DOHH2 (cell line): ENCODE measurements around the gene EPHB2.

ENCODE experiments used
- H3F3A ChIP-seq: fragments of 200-600 bp; sonication (generic), shearing (Covaris generic); 2 replicates; pipeline ENCODE4 v1.6.0; 2016; ENCODE audit warnings: antibody characterized with exemption, mild to moderate bottlenecking; ENCODE audit not compliant: control insufficient read depth, insufficient read depth
- H3K27ac ChIP-seq: fragments of 200-600 bp; sonication (generic); 2 replicates; pipeline ENCODE4 v1.5.1; 2014; ENCODE audit warnings: low read depth, mild to moderate bottlenecking, low read length, moderate library complexity
- H3K27me3 ChIP-seq: fragments of 200-600 bp; sonication (generic); 2 replicates; pipeline ENCODE4 v1.6.1; 2014; ENCODE audit warnings: mild to moderate bottlenecking, low read length, mixed read lengths; ENCODE audit not compliant: control insufficient read depth
- H3K36me3 ChIP-seq: fragments of 200-600 bp; sonication (generic); 2 replicates; pipeline ENCODE4 v1.6.1; 2014; ENCODE audit warnings: mild to moderate bottlenecking, low read length, moderate library complexity, mixed read lengths; ENCODE audit not compliant: control insufficient read depth
- H3K4me1 ChIP-seq: fragments of 200-600 bp; sonication (generic); 2 replicates; pipeline ENCODE4 v1.6.1; 2014; ENCODE audit warnings: mild to moderate bottlenecking, low read length, mixed read lengths; ENCODE audit not compliant: control insufficient read depth
- H3K4me2 ChIP-seq: fragments of 200-600 bp; sonication (generic); 2 replicates; pipeline ENCODE4 v1.6.0; 2014; ENCODE audit warnings: mild to moderate bottlenecking, low read length, moderate library complexity
- H3K4me3 ChIP-seq: fragments of 200-600 bp; sonication (generic); 2 replicates; pipeline ENCODE4 v1.5.1; 2014; ENCODE audit warnings: mild to moderate bottlenecking, low read length, mixed read lengths
- H3K79me2 ChIP-seq: fragments of 200-600 bp; sonication (generic); 2 replicates; pipeline ENCODE4 v1.6.1; 2014; ENCODE audit warnings: mild to moderate bottlenecking, low read length, mixed read lengths; ENCODE audit not compliant: control insufficient read depth
- H3K9me2 ChIP-seq: fragments of 200-600 bp; sonication (generic); replicated peaks from 2 replicates; pipeline ENCODE4 v1.6.1; 2014; ENCODE audit warnings: mild to moderate bottlenecking, low read length, mixed read lengths; ENCODE audit not compliant: control insufficient read depth
- H3K9me3 ChIP-seq: fragments of 200-600 bp; sonication (generic); 2 replicates; pipeline ENCODE4 v1.6.1; 2014; ENCODE audit warnings: antibody characterized with exemption, low read length, mixed read lengths; ENCODE audit not compliant: control insufficient read depth, insufficient read depth
- H4K20me1 ChIP-seq: fragments of 200-600 bp; sonication (generic); 2 replicates; pipeline ENCODE4 v1.6.0; 2014; ENCODE audit warnings: low read depth, mild to moderate bottlenecking, antibody characterized with exemption, low read length, moderate library complexity; ENCODE audit not compliant: control insufficient read depth, insufficient read depth
- EZH2phosphoT487 ChIP-seq: fragments of 200-600 bp; sonication (generic); IDR thresholded peaks from 2 replicates; pipeline ENCODE4 v1.6.1; 2017; ENCODE audit warnings: borderline replicate concordance, mild to moderate bottlenecking, antibody characterized with exemption, low read length, moderate library complexity, mixed read lengths
- TF ChIP-seq, protein P1 (sequence below): fragments of 200-600 bp; sonication (generic); IDR thresholded peaks from one replicate; pipeline ENCODE4 v1.5.1; 2014; ENCODE audit warnings: antibody characterized with exemption, mild to moderate bottlenecking, low read depth, low read length; ENCODE audit not compliant: poor library complexity, severe bottlenecking

Gene EPHB2

GRCh38 chr1:22777388-22778057 is 66.9 kb downstream of the EPHB2 start:
- Histone ChIP-seq H3K27ac (no peak overlapping the region), H3K36me3 (no peaks in the 10 kb centered on the region), H3K4me1 (no peaks in the 10 kb centered on the region), H3K27me3 (no peaks in the 10 kb centered on the region), H3K9me2 (no peaks in the 10 kb centered on the region), H3K4me3 (no peak overlapping the region), H3K9me3 (no peaks in the 10 kb centered on the region), H3K4me2 (no peak overlapping the region), H3K79me2 (no peaks in the 10 kb centered on the region), H3F3A (no peaks in the 10 kb centered on the region), H4K20me1 (no peaks in the 10 kb centered on the region)
- TF ChIP-seq EZH2phosphoT487, result no peak
- TF ChIP-seq, protein P1, sequence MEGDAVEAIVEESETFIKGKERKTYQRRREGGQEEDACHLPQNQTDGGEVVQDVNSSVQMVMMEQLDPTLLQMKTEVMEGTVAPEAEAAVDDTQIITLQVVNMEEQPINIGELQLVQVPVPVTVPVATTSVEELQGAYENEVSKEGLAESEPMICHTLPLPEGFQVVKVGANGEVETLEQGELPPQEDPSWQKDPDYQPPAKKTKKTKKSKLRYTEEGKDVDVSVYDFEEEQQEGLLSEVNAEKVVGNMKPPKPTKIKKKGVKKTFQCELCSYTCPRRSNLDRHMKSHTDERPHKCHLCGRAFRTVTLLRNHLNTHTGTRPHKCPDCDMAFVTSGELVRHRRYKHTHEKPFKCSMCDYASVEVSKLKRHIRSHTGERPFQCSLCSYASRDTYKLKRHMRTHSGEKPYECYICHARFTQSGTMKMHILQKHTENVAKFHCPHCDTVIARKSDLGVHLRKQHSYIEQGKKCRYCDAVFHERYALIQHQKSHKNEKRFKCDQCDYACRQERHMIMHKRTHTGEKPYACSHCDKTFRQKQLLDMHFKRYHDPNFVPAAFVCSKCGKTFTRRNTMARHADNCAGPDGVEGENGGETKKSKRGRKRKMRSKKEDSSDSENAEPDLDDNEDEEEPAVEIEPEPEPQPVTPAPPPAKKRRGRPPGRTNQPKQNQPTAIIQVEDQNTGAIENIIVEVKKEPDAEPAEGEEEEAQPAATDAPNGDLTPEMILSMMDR, result no peak

GRCh38 chr1:22778408-22778807 is 67.8 kb downstream of the EPHB2 start:
- H3K4me1 ChIP-seq, result no peaks in the 10 kb centered on the region
- H3K27me3 ChIP-seq, result no peaks in the 10 kb centered on the region
- H3K27ac ChIP-seq, result no peak overlapping the region
- H3K4me2 ChIP-seq, result no peak overlapping the region
- no peaks in the 10 kb centered on the region for H4K20me1 ChIP-seq
- H3K79me2 ChIP-seq, result no peaks in the 10 kb centered on the region
- no peak overlapping the region for H3K4me3 ChIP-seq
- TF ChIP-seq EZH2phosphoT487, result no peak
- TF ChIP-seq, protein P1, result no peak
- no peaks in the 10 kb centered on the region for H3K36me3 ChIP-seq
- no peaks in the 10 kb centered on the region for H3F3A ChIP-seq
- no peaks in the 10 kb centered on the region for H3K9me2 ChIP-seq
- no peaks in the 10 kb centered on the region for H3K9me3 ChIP-seq

DNA sequence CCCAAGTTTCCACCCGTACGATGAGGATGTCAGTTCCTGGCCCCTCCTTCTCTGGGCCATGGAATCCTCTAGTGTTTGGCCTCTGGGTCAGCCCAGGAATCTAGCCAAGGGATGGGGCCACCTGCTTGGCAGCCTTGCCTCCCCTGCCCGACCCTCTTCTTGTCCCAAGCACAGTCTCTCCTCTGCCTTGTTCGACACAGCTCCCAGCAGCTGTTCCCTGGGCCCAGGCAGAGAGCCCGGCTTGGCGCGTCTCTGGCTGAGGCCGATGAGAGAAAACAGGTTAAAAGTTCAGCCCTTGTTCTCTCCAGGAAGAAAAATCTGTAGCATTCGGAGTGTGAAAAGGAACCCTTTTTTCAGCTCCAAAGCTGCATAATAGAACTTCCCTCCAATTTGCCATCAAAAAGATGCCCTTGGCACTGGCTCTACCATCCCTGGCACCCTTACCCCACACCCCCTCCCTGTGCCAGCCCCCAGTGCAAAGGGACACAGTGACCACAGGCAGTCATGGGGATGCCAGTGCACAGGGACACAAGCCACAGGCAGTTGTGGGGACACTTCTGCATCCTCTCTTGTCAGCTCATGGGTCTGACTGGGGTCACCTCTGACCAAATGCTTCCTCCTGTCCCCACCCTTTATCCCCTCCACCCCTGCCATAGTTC is 68.4 kb downstream of the EPHB2 start:
- no peaks in the 10 kb centered on the region for H3K36me3 ChIP-seq
- no peak overlapping the region for H3K4me2 ChIP-seq
- no peaks in the 10 kb centered on the region for H4K20me1 ChIP-seq
- no peak overlapping the region for H3K27ac ChIP-seq
- H3K79me2 ChIP-seq, result no peaks in the 10 kb centered on the region
- H3K27me3 ChIP-seq, result no peaks in the 10 kb centered on the region
- no peaks in the 10 kb centered on the region for H3K9me3 ChIP-seq
- no peaks in the 10 kb centered on the region for H3K4me1 ChIP-seq
- H3K9me2 ChIP-seq, result no peaks in the 10 kb centered on the region
- H3F3A ChIP-seq, result no peaks in the 10 kb centered on the region
- TF ChIP-seq, protein P1, result no peak
- TF ChIP-seq EZH2phosphoT487, result no peak
- H3K4me3 ChIP-seq, result no peak overlapping the region
